Endodermal cell (in vitro differentiated cells): ENCODE data around the gene APC. TPM values are rescaled to one million over a fixed set of nuclear protein-coding genes. Genes with fewer than 3 reads are reported as not detected.

Source experiments
- DNase-seq: peaks from one replicate; pipeline ENCODE4 v3.0.0-alpha.2; 2017
- H3K27ac ChIP-seq: 2 replicates; pipeline ENCODE4 v1.5.1; 2013; ENCODE audit warnings: mild to moderate bottlenecking, low read depth, low read length, moderate library complexity
- H3K27me3 ChIP-seq: 2 replicates; pipeline ENCODE4 v1.6.1; 2013; ENCODE audit warnings: mild to moderate bottlenecking, low read length, moderate library complexity; ENCODE audit not compliant: insufficient read depth, control insufficient read depth, poor library complexity, severe bottlenecking
- H3K36me3 ChIP-seq: 2 replicates; pipeline ENCODE4 v1.7.0; 2013; ENCODE audit warnings: mild to moderate bottlenecking, low read length, moderate library complexity; ENCODE audit not compliant: control insufficient read depth, insufficient read depth
- H3K4me1 ChIP-seq: one replicate; pipeline ENCODE4 v1.7.0; 2013; ENCODE audit warnings: low read length; ENCODE audit not compliant: control insufficient read depth, insufficient read depth
- H3K4me3 ChIP-seq: 2 replicates; pipeline ENCODE4 v1.5.1; 2013; ENCODE audit warnings: mild to moderate bottlenecking, low read length, moderate library complexity
- H3K9ac ChIP-seq: 2 replicates; pipeline ENCODE4 v1.6.1; 2013; ENCODE audit warnings: mild to moderate bottlenecking, low read length, moderate library complexity; ENCODE audit not compliant: poor library complexity, severe bottlenecking; ENCODE audit errors: extremely low read depth
- H3K9me3 ChIP-seq: 2 replicates; pipeline ENCODE4 v1.6.1; 2013; ENCODE audit warnings: mild to moderate bottlenecking, low read length, moderate library complexity; ENCODE audit not compliant: control insufficient read depth
- H3K27ac Mint-ChIP-seq: 2 replicates; pipeline ENCODE4 v1.8.0; 2020; ENCODE audit warnings: mixed read lengths
- H3K27me3 Mint-ChIP-seq: 2 replicates; pipeline ENCODE4 v1.8.0; 2021; ENCODE audit warnings: mild to moderate bottlenecking, mixed read lengths; ENCODE audit not compliant: insufficient read depth
- H3K36me3 Mint-ChIP-seq: 2 replicates; pipeline ENCODE4 v1.8.0; 2020; ENCODE audit warnings: low read depth, mixed read lengths
- H3K4me1 Mint-ChIP-seq: 2 replicates; pipeline ENCODE4 v1.8.0; 2020; ENCODE audit warnings: mixed read lengths
- H3K4me3 Mint-ChIP-seq: 2 replicates; pipeline ENCODE4 v1.8.0; 2020; ENCODE audit warnings: mild to moderate bottlenecking, moderate library complexity, mixed read lengths
- H3K9me3 Mint-ChIP-seq: 2 replicates; pipeline ENCODE4 v1.8.0; 2020; ENCODE audit warnings: mild to moderate bottlenecking, mixed read lengths
- WGBS, 2 experiments: methylation state at CpG; one replicate each; pipeline versions ENCODE4 v1.1.5 to v1.1.7; 2013; ENCODE audit warnings: missing lambda C conversion rate in 2 of 2, mixed read lengths in 1 of 2; ENCODE audit not compliant: insufficient coverage in 1 of 2, insufficient read length in 1 of 2; 5-methylcytosine and 5-hydroxymethylcytosine counted together
- total RNA-seq, 2 donors: library from RNA; stranded (reverse); fragmentation: NEBNext Ultra II Directional in 1 of 2; extraction: Animal tissue kit (Norgen Biotek cat#: 25700) in 1 of 2; gene quantifications; 2 replicates in 1 of 2; 3 replicates in 1 of 2; pipeline ENCODE4 v1.2.1, GENCODE V29; 2021
- TF ChIP-seq, protein P1 (sequence below): fragments of 200-600 bp; sonication (generic); conservative IDR thresholded peaks from 2 replicates; pipeline ENCODE4 v1.5.0; 2021; ENCODE audit warnings: antibody characterized with exemption, mild to moderate bottlenecking

The APC gene
- total RNA-seq, 2 donors from 2014 or later: 66.3 to 87.6 TPM

DNA sequence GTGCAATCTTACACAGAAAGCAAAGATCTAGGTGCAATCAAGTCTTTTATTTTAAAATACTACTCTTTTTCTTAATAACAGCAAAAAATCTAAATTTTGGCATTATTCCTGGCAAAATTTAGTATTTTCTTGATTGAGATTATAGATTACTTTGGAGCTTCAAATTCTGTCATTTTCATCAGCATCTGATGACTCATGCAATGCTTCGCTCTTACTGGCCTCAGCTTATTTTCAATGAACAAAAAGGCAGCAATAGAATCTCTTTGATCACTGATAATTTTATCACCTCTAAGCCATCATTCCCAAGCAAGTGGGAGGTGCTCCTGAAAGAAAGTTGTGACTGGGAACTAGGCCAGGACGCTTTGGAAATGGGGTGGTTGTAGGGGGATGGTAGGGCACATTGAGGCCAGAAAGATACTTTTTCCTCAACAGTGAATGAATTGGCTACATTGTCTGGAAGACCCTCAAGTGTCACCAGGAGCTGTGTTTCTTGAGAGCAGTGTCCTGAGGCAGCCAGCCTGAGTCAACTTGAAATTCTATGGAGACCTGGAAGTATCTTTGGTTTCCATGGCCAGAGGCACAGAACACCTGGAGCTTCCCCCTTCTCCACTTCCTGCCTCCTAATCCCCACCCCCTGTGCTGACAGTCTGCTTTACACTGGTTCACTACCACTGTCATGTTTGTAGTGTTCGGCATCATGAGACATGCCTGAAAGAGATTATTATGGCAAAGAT is 46.9 kb upstream of the APC start:
- no peak for DNase-seq
- peaks cover 11% of the 10 kb centered on the region for H3K9me3 ChIP-seq
- no peak overlapping the region for H3K27ac Mint-ChIP-seq
- WGBS, 2 experiments: 90 to 100% methylated on average over 1 to 3 of the region's 3 CpGs
- peaks cover 3% of the 10 kb centered on the region for H3K4me1 ChIP-seq
- H3K4me3 Mint-ChIP-seq: no peak overlapping the region
- H3K27ac ChIP-seq: no peak overlapping the region
- no peaks in the 10 kb centered on the region for H3K27me3 ChIP-seq
- H3K36me3 ChIP-seq: no peaks in the 10 kb centered on the region
- peaks cover 18% of the 10 kb centered on the region for H3K4me1 Mint-ChIP-seq
- peaks cover 6% of the 10 kb centered on the region for H3K9me3 Mint-ChIP-seq
- H3K9ac ChIP-seq: no peak overlapping the region
- H3K4me3 ChIP-seq: no peak overlapping the region
- no peaks in the 10 kb centered on the region for H3K36me3 Mint-ChIP-seq
- no peaks in the 10 kb centered on the region for H3K27me3 Mint-ChIP-seq
- TF ChIP-seq, protein P1, sequence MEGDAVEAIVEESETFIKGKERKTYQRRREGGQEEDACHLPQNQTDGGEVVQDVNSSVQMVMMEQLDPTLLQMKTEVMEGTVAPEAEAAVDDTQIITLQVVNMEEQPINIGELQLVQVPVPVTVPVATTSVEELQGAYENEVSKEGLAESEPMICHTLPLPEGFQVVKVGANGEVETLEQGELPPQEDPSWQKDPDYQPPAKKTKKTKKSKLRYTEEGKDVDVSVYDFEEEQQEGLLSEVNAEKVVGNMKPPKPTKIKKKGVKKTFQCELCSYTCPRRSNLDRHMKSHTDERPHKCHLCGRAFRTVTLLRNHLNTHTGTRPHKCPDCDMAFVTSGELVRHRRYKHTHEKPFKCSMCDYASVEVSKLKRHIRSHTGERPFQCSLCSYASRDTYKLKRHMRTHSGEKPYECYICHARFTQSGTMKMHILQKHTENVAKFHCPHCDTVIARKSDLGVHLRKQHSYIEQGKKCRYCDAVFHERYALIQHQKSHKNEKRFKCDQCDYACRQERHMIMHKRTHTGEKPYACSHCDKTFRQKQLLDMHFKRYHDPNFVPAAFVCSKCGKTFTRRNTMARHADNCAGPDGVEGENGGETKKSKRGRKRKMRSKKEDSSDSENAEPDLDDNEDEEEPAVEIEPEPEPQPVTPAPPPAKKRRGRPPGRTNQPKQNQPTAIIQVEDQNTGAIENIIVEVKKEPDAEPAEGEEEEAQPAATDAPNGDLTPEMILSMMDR: no peak

DNA sequence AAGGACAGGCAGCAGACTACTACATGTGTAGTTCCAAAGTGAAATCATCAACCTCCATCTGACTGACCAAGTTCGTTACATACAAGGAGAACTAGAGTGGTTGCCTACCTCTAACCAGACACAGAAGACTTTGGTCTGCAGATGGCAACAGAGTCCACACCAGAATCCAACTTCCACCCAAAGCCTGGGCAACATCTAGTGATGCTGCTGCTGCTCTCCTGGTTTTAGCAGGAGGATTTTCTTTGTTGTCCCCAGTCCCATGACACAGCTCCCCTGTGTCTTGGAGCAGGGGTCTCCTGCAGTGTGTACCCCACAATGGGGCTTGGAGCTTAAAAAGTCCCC is 46.4 kb upstream of the APC start:
- Histone ChIP-seq H3K4me3 (no peak overlapping the region), H3K4me1 (peaks cover 3% of the 10 kb centered on the region), H3K36me3 (no peaks in the 10 kb centered on the region), H3K9ac (no peak overlapping the region), H3K9me3 (peaks cover 11% of the 10 kb centered on the region), H3K27ac (no peak overlapping the region), H3K27me3 (no peaks in the 10 kb centered on the region)
- Mint-ChIP-seq H3K4me1 (peaks cover 18% of the 10 kb centered on the region), H3K4me3 (no peak overlapping the region), H3K27ac (no peak overlapping the region), H3K36me3 (no peaks in the 10 kb centered on the region), H3K27me3 (no peaks in the 10 kb centered on the region), H3K9me3 (peaks cover 6% of the 10 kb centered on the region)
- 86 to 97% methylated on average over 1 of the region's 1 CpG for WGBS, 2 experiments
- TF ChIP-seq, protein P1: no peak
- DNase-seq: no peak

DNA sequence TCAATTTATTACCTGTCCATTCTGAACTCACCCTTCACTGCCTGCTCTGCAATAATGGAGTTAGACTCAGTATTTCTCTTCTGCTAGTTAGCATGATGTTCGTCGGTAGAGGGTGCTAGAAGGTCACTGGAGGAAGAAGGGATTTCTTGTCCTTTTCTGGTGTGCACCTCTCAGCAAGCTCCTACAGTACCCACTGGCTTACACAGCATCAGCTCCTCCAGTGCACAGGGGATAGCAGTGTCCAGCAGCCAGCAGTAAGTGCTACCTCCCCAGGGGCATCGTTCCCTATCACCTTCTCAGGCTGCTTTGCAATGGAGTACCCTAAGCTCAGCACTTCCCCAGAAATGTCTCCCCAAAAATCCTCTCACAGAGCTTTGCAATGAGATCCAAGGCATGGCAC is 45.9 kb upstream of the APC start:
- no peak overlapping the region for H3K27ac ChIP-seq
- H3K27me3 ChIP-seq: no peaks in the 10 kb centered on the region
- H3K9ac ChIP-seq: no peak overlapping the region
- no peaks in the 10 kb centered on the region for H3K36me3 ChIP-seq
- peaks cover 6% of the 10 kb centered on the region for H3K9me3 Mint-ChIP-seq
- H3K27ac Mint-ChIP-seq: no peak overlapping the region
- peaks cover 3% of the 10 kb centered on the region for H3K4me1 ChIP-seq
- H3K36me3 Mint-ChIP-seq: no peaks in the 10 kb centered on the region
- 59 to 69% methylated on average over 2 to 3 of the region's 3 CpGs for WGBS, 2 experiments
- no peak overlapping the region for H3K4me3 ChIP-seq
- TF ChIP-seq, protein P1: peak; percentile 71
- DNase-seq: peak; percentile 79
- H3K4me3 Mint-ChIP-seq: no peak overlapping the region
- no peaks in the 10 kb centered on the region for H3K27me3 Mint-ChIP-seq
- H3K9me3 ChIP-seq: peaks cover 11% of the 10 kb centered on the region
- H3K4me1 Mint-ChIP-seq: peaks cover 18% of the 10 kb centered on the region
